UCSD-AML1 (cell line): ENCODE measurements around the gene ZSCAN30.
A peak's percentile ranks its signal among the peaks of the same experiment; 100 is the strongest.
"Not testable (repeated sequence)": the region's sequence is repeated elsewhere in the genome, so short reads cannot be mapped to it uniquely, and the experiment has no call there.

ENCODE experiments used
- DNase-seq: peaks from one replicate; lab custom pipeline; 2025; ENCODE audit not compliant: unreplicated experiment; lab: John Stamatoyannopoulos, UW

Gene ZSCAN30

GRCh38 chr18:35239314-35239713 is 50.7 kb downstream of the ZSCAN30 start:
- DNase-seq: no peak

- no peak for DNase-seq
Measured at GRCh38 chr18:35236571-35237363, 53.3 kb downstream of the ZSCAN30 start.

- DNase-seq: peak; percentile 65
Measured at GRCh38 chr18:35231052-35231451, 59.0 kb downstream of the ZSCAN30 start.

GRCh38 chr18:35227254-35227653 is 62.8 kb downstream of the ZSCAN30 start:
- no peak for DNase-seq

GRCh38 chr18:35223797-35224196 is 66.2 kb downstream of the ZSCAN30 start:
- DNase-seq: no peak

GRCh38 chr18:35220424-35220823 is 69.6 kb downstream of the ZSCAN30 start:
- DNase-seq: no peak

GRCh38 chr18:35219331-35219730 is 70.7 kb downstream of the ZSCAN30 start:
- not testable (repeated sequence) for DNase-seq

- not testable (repeated sequence) for DNase-seq
Measured at GRCh38 chr18:35216611-35217010, 73.4 kb downstream of the ZSCAN30 start.

GRCh38 chr18:35215026-35215425 is 75.0 kb downstream of the ZSCAN30 start:
- DNase-seq: no peak

GRCh38 chr18:35205746-35206458 is 84.1 kb downstream of the ZSCAN30 start:
- DNase-seq: not testable (repeated sequence)

- no peak for DNase-seq
Measured at GRCh38 chr18:35205199-35205712, 84.8 kb downstream of the ZSCAN30 start.

- no peak for DNase-seq
Measured at GRCh38 chr18:35203067-35203466, 87.0 kb downstream of the ZSCAN30 start.

GRCh38 chr18:35201256-35201931 is 88.6 kb downstream of the ZSCAN30 start:
- no peak for DNase-seq
